ENCODE results near the gene STX1B.

- TF ChIP-seq JUN (IDR thresholded peaks at IDR 0.05; ENCODE audit: low read depth, low read length), result no peak
- TF ChIP-seq CTCF (IDR thresholded peaks at IDR 0.05; ENCODE audit: control extremely low read depth in 1 of 3, insufficient read depth in 1 of 3, low read depth in 1 of 3, low read length in 3 of 3), result no peak
- no peak for TF ChIP-seq SP1 (IDR thresholded peaks at IDR 0.05; ENCODE audit: low read depth, low read length)
- TF ChIP-seq GABPA (IDR thresholded peaks at IDR 0.05; ENCODE audit: borderline replicate concordance, insufficient read depth, low read length), result no peak
Observed at GRCh38 chr16:31038993-31039392, 28.6 kb upstream of the STX1B start.
